DND-41 (cell line): ENCODE results near the gene RBMS3.

Experiments
- ATAC-seq: fragments of 200-7000 bp; cut with Tn5 transposase; 3 replicates; pipeline ENCODE4 v1.9.1; 2021; ENCODE audit warnings: low read depth; ENCODE audit not compliant: insufficient read depth
- DNase-seq: peaks from one replicate; pipeline ENCODE4 v3.0.0-alpha.2; 2020
- H2AFZ ChIP-seq: 2 replicates; pipeline ENCODE4 v1.6.0; 2012; ENCODE audit warnings: low read depth, low read length
- H3K27ac ChIP-seq: 2 replicates; pipeline ENCODE4 v1.5.1; 2012; ENCODE audit warnings: low read length, inconsistent platforms
- H3K27me3 ChIP-seq: fragments of 200-600 bp; sonication (generic); 2 replicates; pipeline ENCODE4 v1.6.0; 2012; ENCODE audit warnings: low read length, mild to moderate bottlenecking, inconsistent platforms; ENCODE audit not compliant: insufficient read depth, poor library complexity
- H3K36me3 ChIP-seq: 2 replicates; pipeline ENCODE4 v1.5.1; 2012; ENCODE audit warnings: low read length, inconsistent platforms; ENCODE audit not compliant: insufficient read depth
- H3K4me1 ChIP-seq: 2 replicates; pipeline ENCODE4 v1.5.1; 2012; ENCODE audit warnings: mild to moderate bottlenecking, low read length; ENCODE audit not compliant: insufficient read depth
- H3K4me2 ChIP-seq: 2 replicates; pipeline ENCODE4 v1.6.0; 2012; ENCODE audit warnings: mild to moderate bottlenecking, moderate library complexity, low read length, inconsistent platforms; ENCODE audit not compliant: insufficient read depth
- H3K4me3 ChIP-seq, 2 experiments: fragments of 200-600 bp in 1 of 2; shearing (Covaris generic) in 1 of 2; 2 replicates each; pipeline ENCODE4 v1.5.1; 2012 to 2016; ENCODE audit warnings: inconsistent platforms in 2 of 2, low read length in 2 of 2, mild to moderate bottlenecking in 2 of 2, low read depth in 1 of 2, moderate library complexity in 1 of 2
- H3K79me2 ChIP-seq: 2 replicates; pipeline ENCODE4 v1.6.0; 2012; ENCODE audit warnings: low read length, inconsistent platforms; ENCODE audit not compliant: insufficient read depth
- H3K9ac ChIP-seq: 2 replicates; pipeline ENCODE4 v1.6.0; 2012; ENCODE audit warnings: low read depth, mild to moderate bottlenecking, inconsistent platforms, low read length, moderate library complexity
- H3K9me3 ChIP-seq: 2 replicates; pipeline ENCODE4 v1.5.1; 2012; ENCODE audit warnings: low read length, moderate library complexity, mild to moderate bottlenecking, inconsistent platforms; ENCODE audit not compliant: insufficient read depth, severe bottlenecking
- H4K20me1 ChIP-seq: 2 replicates; pipeline ENCODE4 v1.6.0; 2012; ENCODE audit warnings: low read length; ENCODE audit not compliant: insufficient read depth
- EZH2 ChIP-seq: IDR thresholded peaks from 3 replicates; pipeline ENCODE4 v1.6.1; 2012; ENCODE audit warnings: borderline replicate concordance, low read depth, mild to moderate bottlenecking, moderate library complexity, low read length, inconsistent platforms; ENCODE audit not compliant: severe bottlenecking
- TF ChIP-seq, protein P1 (sequence below): IDR thresholded peaks from 2 replicates; pipeline ENCODE4 v1.5.1; 2012; ENCODE audit warnings: borderline replicate concordance, low read length, moderate library complexity, mild to moderate bottlenecking; ENCODE audit not compliant: poor library complexity, severe bottlenecking; ENCODE audit errors: extremely low read depth

Gene RBMS3

GRCh38 chr3:29349049-29349448 is 68.2 kb downstream of the RBMS3 start:
- no peak for TF ChIP-seq EZH2
- TF ChIP-seq, protein P1, sequence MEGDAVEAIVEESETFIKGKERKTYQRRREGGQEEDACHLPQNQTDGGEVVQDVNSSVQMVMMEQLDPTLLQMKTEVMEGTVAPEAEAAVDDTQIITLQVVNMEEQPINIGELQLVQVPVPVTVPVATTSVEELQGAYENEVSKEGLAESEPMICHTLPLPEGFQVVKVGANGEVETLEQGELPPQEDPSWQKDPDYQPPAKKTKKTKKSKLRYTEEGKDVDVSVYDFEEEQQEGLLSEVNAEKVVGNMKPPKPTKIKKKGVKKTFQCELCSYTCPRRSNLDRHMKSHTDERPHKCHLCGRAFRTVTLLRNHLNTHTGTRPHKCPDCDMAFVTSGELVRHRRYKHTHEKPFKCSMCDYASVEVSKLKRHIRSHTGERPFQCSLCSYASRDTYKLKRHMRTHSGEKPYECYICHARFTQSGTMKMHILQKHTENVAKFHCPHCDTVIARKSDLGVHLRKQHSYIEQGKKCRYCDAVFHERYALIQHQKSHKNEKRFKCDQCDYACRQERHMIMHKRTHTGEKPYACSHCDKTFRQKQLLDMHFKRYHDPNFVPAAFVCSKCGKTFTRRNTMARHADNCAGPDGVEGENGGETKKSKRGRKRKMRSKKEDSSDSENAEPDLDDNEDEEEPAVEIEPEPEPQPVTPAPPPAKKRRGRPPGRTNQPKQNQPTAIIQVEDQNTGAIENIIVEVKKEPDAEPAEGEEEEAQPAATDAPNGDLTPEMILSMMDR = no peak
- Histone ChIP-seq H3K27ac (no peak overlapping the region), H3K36me3 (no peaks in the 10 kb centered on the region), H3K9ac (no peak overlapping the region), H3K79me2 (no peaks in the 10 kb centered on the region), H3K4me1 (peaks cover 7% of the 10 kb centered on the region; the same call in 1 of the 2 replicates), H3K27me3 (no peaks in the 10 kb centered on the region), H3K4me3 (no peak overlapping the region), H2AFZ (no peak overlapping the region), H4K20me1 (no peaks in the 10 kb centered on the region), H3K4me2 (no peak overlapping the region), H3K9me3 (no peaks in the 10 kb centered on the region)
- ATAC-seq (no peak), DNase-seq (no peak)

- H3K4me1 ChIP-seq = peaks cover 10% of the 10 kb centered on the region; the same call in 1 of the 2 replicates
- H3K4me3 ChIP-seq = no peak overlapping the region
- no peak for ATAC-seq
Observed at GRCh38 chr3:29353807-29354206, 72.9 kb downstream of the RBMS3 start.

GRCh38 chr3:29354894-29355293 is 74.0 kb downstream of the RBMS3 start:
- no peaks in the 10 kb centered on the region for H3K79me2 ChIP-seq
- TF ChIP-seq, protein P1 = no peak
- TF ChIP-seq EZH2 = no peak
- no peak overlapping the region for H2AFZ ChIP-seq

More at GRCh38 chr3:29353807-29354206, 72.9 kb downstream of the RBMS3 start:
- H3K27ac ChIP-seq = no peak overlapping the region
- H3K9me3 ChIP-seq = no peaks in the 10 kb centered on the region
- no peaks in the 10 kb centered on the region for H3K36me3 ChIP-seq
- no peak overlapping the region for H3K9ac ChIP-seq
- H2AFZ ChIP-seq = peak overlapping the region; percentile 2
- H4K20me1 ChIP-seq = no peaks in the 10 kb centered on the region
- TF ChIP-seq EZH2 = no peak
- TF ChIP-seq, protein P1 = no peak
- DNase-seq = no peak
- H3K4me2 ChIP-seq = peak overlapping the region; percentile 42; the same call in 1 of the 2 replicates
- H3K27me3 ChIP-seq = no peaks in the 10 kb centered on the region
- H3K79me2 ChIP-seq = no peaks in the 10 kb centered on the region

More at GRCh38 chr3:29354894-29355293, 74.0 kb downstream of the RBMS3 start:
- H3K9ac ChIP-seq = no peak overlapping the region
- peaks cover 10% of the 10 kb centered on the region; the same call in 1 of the 2 replicates for H3K4me1 ChIP-seq
- H4K20me1 ChIP-seq = no peaks in the 10 kb centered on the region
- no peak overlapping the region for H3K27ac ChIP-seq
- H3K4me2 ChIP-seq = no peak overlapping the region
- no peaks in the 10 kb centered on the region for H3K27me3 ChIP-seq
- no peaks in the 10 kb centered on the region for H3K9me3 ChIP-seq
- DNase-seq (no peak), ATAC-seq (no peak)
- no peaks in the 10 kb centered on the region for H3K36me3 ChIP-seq
- no peak overlapping the region for H3K4me3 ChIP-seq
